Osteocyte (in vitro differentiated cells): Measurements from ENCODE around the gene APOB. TPM values are rescaled to one million over a fixed set of nuclear protein-coding genes. Genes with fewer than 3 reads are reported as not detected.

ENCODE experiments used
- DNase-seq: peaks from one replicate; pipeline ENCODE4 v3.0.0; 2021; ENCODE audit warnings: mixed read lengths; ENCODE audit not compliant: unreplicated experiment; ENCODE audit errors: extremely low spot score
- H3K27ac Mint-ChIP-seq: one replicate; pipeline ENCODE4 v1.8.0; 2021; ENCODE audit warnings: mild to moderate bottlenecking, mixed read lengths; ENCODE audit not compliant: unreplicated experiment
- H3K27me3 Mint-ChIP-seq: one replicate; pipeline ENCODE4 v1.8.0; 2021; ENCODE audit warnings: mixed read lengths; ENCODE audit not compliant: unreplicated experiment
- H3K36me3 Mint-ChIP-seq: one replicate; pipeline ENCODE4 v1.8.0; 2021; ENCODE audit warnings: mixed read lengths; ENCODE audit not compliant: unreplicated experiment
- H3K4me1 Mint-ChIP-seq: one replicate; pipeline ENCODE4 v1.8.0; 2021; ENCODE audit warnings: mixed read lengths; ENCODE audit not compliant: unreplicated experiment
- H3K4me3 Mint-ChIP-seq: one replicate; pipeline ENCODE4 v1.8.0; 2021; ENCODE audit warnings: mild to moderate bottlenecking, moderate library complexity, mixed read lengths; ENCODE audit not compliant: unreplicated experiment
- H3K9me3 Mint-ChIP-seq: one replicate; pipeline ENCODE4 v1.8.0; 2021; ENCODE audit warnings: mixed read lengths; ENCODE audit not compliant: unreplicated experiment
- total RNA-seq: library from RNA; stranded (reverse); gene quantifications from 2 replicates; pipeline ENCODE4 v1.2.1, GENCODE V29; 2021
- TF ChIP-seq, protein P1 (sequence below): fragments of 200-600 bp; sonication (generic); IDR thresholded peaks from 2 replicates; pipeline ENCODE4 v1.5.0; 2021; ENCODE audit warnings: antibody characterized with exemption, mild to moderate bottlenecking, moderate library complexity

The APOB gene
- total RNA-seq, 1 donor from 2014 or later = 0.21 TPM

- Mint-ChIP-seq H3K9me3 (no peaks in the 10 kb centered on the region), H3K36me3 (no peaks in the 10 kb centered on the region), H3K27ac (no peak overlapping the region), H3K4me1 (peaks cover 12% of the 10 kb centered on the region), H3K27me3 (peaks cover 20% of the 10 kb centered on the region), H3K4me3 (no peak overlapping the region)
- TF ChIP-seq, protein P1, sequence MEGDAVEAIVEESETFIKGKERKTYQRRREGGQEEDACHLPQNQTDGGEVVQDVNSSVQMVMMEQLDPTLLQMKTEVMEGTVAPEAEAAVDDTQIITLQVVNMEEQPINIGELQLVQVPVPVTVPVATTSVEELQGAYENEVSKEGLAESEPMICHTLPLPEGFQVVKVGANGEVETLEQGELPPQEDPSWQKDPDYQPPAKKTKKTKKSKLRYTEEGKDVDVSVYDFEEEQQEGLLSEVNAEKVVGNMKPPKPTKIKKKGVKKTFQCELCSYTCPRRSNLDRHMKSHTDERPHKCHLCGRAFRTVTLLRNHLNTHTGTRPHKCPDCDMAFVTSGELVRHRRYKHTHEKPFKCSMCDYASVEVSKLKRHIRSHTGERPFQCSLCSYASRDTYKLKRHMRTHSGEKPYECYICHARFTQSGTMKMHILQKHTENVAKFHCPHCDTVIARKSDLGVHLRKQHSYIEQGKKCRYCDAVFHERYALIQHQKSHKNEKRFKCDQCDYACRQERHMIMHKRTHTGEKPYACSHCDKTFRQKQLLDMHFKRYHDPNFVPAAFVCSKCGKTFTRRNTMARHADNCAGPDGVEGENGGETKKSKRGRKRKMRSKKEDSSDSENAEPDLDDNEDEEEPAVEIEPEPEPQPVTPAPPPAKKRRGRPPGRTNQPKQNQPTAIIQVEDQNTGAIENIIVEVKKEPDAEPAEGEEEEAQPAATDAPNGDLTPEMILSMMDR = no peak
- no peak for DNase-seq
Measured at GRCh38 chr2:20997953-20998722, 45.7 kb downstream of the APOB start.

DNA sequence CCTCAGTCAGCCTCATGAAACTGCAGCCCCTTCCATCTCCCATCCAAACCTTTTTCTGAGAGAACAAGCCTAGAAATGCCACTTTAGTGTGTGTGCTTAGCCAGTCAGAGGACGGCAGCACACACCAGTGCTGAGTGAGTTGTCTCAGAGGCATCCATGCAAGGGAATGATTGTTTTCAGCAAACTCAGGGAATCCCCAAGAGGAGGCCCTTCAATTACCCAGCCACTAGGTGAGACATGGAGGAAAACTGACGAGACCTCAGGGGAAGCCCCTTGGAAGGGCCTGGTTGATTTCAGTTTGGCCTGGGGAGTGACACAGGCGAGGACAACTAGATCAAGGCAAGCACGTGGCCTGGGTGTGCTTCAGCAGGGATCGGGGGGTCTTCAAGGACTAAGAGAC lies 49.7 kb downstream of the APOB start:
- Mint-ChIP-seq H3K9me3 (no peaks in the 10 kb centered on the region), H3K4me1 (peaks cover 48% of the 10 kb centered on the region), H3K27ac (peak overlapping the region; percentile 3), H3K27me3 (no peaks in the 10 kb centered on the region), H3K4me3 (no peak overlapping the region), H3K36me3 (no peaks in the 10 kb centered on the region)
- TF ChIP-seq, protein P1 = no peak
- DNase-seq = no peak

GRCh38 chr2:20992201-20992711 lies 51.6 kb downstream of the APOB start:
- DNase-seq = no peak
- Mint-ChIP-seq H3K27me3 (no peaks in the 10 kb centered on the region), H3K9me3 (no peaks in the 10 kb centered on the region), H3K4me3 (no peak overlapping the region), H3K36me3 (no peaks in the 10 kb centered on the region), H3K4me1 (peaks cover 56% of the 10 kb centered on the region), H3K27ac (peak overlapping the region; percentile 83)
- TF ChIP-seq, protein P1 = no peak

DNA sequence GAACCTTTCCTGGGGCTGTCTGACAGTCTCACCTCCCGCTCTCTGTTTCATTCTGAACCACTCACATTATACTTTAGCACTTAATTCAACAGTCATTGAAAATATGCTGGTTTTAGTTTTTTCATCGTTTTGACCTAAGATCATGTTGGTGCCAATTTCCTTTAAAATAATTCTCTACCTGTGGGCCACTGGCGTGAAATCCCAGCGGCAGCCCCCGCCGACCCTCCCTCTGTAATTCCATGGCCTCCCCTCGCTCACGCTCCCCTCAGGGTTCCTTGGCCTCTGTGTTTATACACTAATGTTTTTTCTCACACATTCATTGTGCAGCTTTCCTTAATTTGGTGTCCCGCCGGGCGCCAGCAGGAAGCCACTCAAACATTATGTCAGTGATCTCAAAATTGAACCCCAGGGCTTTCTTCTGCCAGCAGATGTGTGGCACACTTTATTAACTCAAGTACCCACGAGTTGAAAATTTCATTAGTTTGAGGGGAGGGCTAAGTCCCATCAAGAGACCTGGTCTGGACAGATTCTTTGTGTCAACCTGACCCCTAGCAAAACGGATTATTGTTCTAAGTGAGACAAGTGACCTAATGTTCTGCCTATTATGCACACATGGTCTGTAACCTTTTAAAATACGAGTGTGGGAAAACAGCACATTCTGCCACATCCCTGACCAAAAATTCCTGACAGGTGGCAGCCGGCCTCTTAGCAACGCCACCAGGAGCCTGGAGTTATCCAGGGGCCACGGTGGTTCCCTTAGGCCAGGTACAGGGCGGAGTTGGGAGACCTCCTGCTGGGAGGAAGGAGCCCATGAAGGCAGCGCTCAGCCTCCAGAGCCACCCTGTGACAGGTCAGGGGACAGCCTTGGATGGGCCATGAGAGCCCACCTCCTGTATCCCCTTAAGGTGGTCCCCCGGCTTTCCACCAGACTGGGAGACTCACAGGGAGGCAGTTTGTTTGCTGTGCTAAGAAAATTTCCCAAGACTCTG lies 53.1 kb downstream of the APOB start:
- TF ChIP-seq, protein P1 = no peak
- Mint-ChIP-seq H3K27me3 (no peaks in the 10 kb centered on the region), H3K4me1 (peaks cover 62% of the 10 kb centered on the region), H3K27ac (peak overlapping the region; percentile 83), H3K9me3 (no peaks in the 10 kb centered on the region), H3K4me3 (peak overlapping the region; percentile 28), H3K36me3 (no peaks in the 10 kb centered on the region)
- DNase-seq = no peak
